OCI-LY3 (cell line): ENCODE results near the gene SARS1.

ENCODE experiments used
- H2AFZ ChIP-seq: fragments of 200-600, 300-600 bp; shearing (Covaris generic); 2 replicates; pipeline ENCODE4 v1.6.0; 2014; ENCODE audit warnings: antibody characterized with exemption, low read depth, low read length
- H3K27ac ChIP-seq: fragments of 200-600, 300-600 bp; sonication (generic); 2 replicates; pipeline ENCODE4 v1.5.1; 2014; ENCODE audit warnings: mild to moderate bottlenecking, low read length, moderate library complexity, mixed read lengths
- H3K27me3 ChIP-seq: fragments of 200-600, 300-600 bp; sonication (generic); 2 replicates; pipeline ENCODE4 v1.6.1; 2014; ENCODE audit warnings: low read depth, low read length, mixed read lengths
- H3K36me3 ChIP-seq: fragments of 200-600, 300-600 bp; sonication (generic); replicated peaks from 2 replicates; pipeline ENCODE3; 2014; ENCODE audit warnings: low read depth, low read length, mixed read lengths
- H3K4me1 ChIP-seq: fragments of 300-600, 200-600 bp; sonication (generic); 2 replicates; pipeline ENCODE4 v1.6.1; 2014; ENCODE audit warnings: low read length, mixed read lengths
- H3K4me2 ChIP-seq: fragments of 200-600, 300-600 bp; sonication (generic); 2 replicates; pipeline ENCODE4 v1.6.1; 2014; ENCODE audit warnings: low read length, mixed read lengths
- H3K4me3 ChIP-seq: fragments of 300-600, 200-600 bp; sonication (generic); 2 replicates; pipeline ENCODE4 v1.5.1; 2014; ENCODE audit warnings: antibody characterized with exemption, mild to moderate bottlenecking, low read length, moderate library complexity
- H3K79me2 ChIP-seq: fragments of 300-600, 200-600 bp; shearing (Covaris generic); 2 replicates; pipeline ENCODE4 v1.6.1; 2014; ENCODE audit warnings: mild to moderate bottlenecking, low read length, mixed read lengths
- H3K9ac ChIP-seq: fragments of 300-600, 200-600 bp; shearing (Covaris generic); 2 replicates; pipeline ENCODE4 v1.6.0; 2014; ENCODE audit warnings: mild to moderate bottlenecking, low read length, moderate library complexity
- H3K9me3 ChIP-seq: fragments of 200-600, 300-600 bp; shearing (Covaris generic); 2 replicates; pipeline ENCODE4 v1.6.1; 2014; ENCODE audit warnings: low read length, mixed read lengths; ENCODE audit not compliant: insufficient read depth
- H4K20me1 ChIP-seq: fragments of 200-600, 300-600 bp; sonication (generic); 2 replicates; pipeline ENCODE4 v1.6.1; 2016; ENCODE audit warnings: low read length, mixed read lengths; ENCODE audit not compliant: insufficient read depth
- EZH2phosphoT487 ChIP-seq: fragments of 200-600 bp; shearing (Covaris generic); IDR thresholded peaks from 2 replicates; pipeline ENCODE4 v1.6.1; 2018; ENCODE audit warnings: antibody characterized with exemption, mixed run types, low read depth
- TF ChIP-seq, protein P1 (sequence below): fragments of 200-600, 300-600 bp; sonication (generic); IDR thresholded peaks from 2 replicates; pipeline ENCODE4 v1.5.1; 2014; ENCODE audit warnings: antibody characterized with exemption, low read length, low read depth

The SARS1 gene

GRCh38 chr1:109279615-109280278, 66.0 kb downstream of the SARS1 start:
- H3K4me3 ChIP-seq = no peak overlapping the region
- peaks cover 11% of the 10 kb centered on the region for H3K4me1 ChIP-seq
- H3K9me3 ChIP-seq = no peaks in the 10 kb centered on the region
- H3K9ac ChIP-seq = no peak overlapping the region
- H3K4me2 ChIP-seq = no peak overlapping the region
- no peaks in the 10 kb centered on the region for H3K79me2 ChIP-seq
- no peak overlapping the region for H2AFZ ChIP-seq
- no peaks in the 10 kb centered on the region for H3K36me3 ChIP-seq
- no peak for TF ChIP-seq EZH2phosphoT487
- TF ChIP-seq, protein P1, sequence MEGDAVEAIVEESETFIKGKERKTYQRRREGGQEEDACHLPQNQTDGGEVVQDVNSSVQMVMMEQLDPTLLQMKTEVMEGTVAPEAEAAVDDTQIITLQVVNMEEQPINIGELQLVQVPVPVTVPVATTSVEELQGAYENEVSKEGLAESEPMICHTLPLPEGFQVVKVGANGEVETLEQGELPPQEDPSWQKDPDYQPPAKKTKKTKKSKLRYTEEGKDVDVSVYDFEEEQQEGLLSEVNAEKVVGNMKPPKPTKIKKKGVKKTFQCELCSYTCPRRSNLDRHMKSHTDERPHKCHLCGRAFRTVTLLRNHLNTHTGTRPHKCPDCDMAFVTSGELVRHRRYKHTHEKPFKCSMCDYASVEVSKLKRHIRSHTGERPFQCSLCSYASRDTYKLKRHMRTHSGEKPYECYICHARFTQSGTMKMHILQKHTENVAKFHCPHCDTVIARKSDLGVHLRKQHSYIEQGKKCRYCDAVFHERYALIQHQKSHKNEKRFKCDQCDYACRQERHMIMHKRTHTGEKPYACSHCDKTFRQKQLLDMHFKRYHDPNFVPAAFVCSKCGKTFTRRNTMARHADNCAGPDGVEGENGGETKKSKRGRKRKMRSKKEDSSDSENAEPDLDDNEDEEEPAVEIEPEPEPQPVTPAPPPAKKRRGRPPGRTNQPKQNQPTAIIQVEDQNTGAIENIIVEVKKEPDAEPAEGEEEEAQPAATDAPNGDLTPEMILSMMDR = no peak
- H3K27ac ChIP-seq = no peak overlapping the region
- no peaks in the 10 kb centered on the region for H3K27me3 ChIP-seq
- no peaks in the 10 kb centered on the region for H4K20me1 ChIP-seq

- Histone ChIP-seq H2AFZ (no peak overlapping the region), H3K36me3 (no peaks in the 10 kb centered on the region), H4K20me1 (no peaks in the 10 kb centered on the region), H3K9ac (no peak overlapping the region), H3K9me3 (no peaks in the 10 kb centered on the region), H3K27ac (no peak overlapping the region), H3K27me3 (no peaks in the 10 kb centered on the region), H3K79me2 (no peaks in the 10 kb centered on the region), H3K4me3 (no peak overlapping the region), H3K4me2 (no peak overlapping the region), H3K4me1 (peaks cover 11% of the 10 kb centered on the region)
- no peak for TF ChIP-seq EZH2phosphoT487
- TF ChIP-seq, protein P1 = no peak
Measured at GRCh38 chr1:109280862-109281261, 67.1 kb downstream of the SARS1 start.

DNA sequence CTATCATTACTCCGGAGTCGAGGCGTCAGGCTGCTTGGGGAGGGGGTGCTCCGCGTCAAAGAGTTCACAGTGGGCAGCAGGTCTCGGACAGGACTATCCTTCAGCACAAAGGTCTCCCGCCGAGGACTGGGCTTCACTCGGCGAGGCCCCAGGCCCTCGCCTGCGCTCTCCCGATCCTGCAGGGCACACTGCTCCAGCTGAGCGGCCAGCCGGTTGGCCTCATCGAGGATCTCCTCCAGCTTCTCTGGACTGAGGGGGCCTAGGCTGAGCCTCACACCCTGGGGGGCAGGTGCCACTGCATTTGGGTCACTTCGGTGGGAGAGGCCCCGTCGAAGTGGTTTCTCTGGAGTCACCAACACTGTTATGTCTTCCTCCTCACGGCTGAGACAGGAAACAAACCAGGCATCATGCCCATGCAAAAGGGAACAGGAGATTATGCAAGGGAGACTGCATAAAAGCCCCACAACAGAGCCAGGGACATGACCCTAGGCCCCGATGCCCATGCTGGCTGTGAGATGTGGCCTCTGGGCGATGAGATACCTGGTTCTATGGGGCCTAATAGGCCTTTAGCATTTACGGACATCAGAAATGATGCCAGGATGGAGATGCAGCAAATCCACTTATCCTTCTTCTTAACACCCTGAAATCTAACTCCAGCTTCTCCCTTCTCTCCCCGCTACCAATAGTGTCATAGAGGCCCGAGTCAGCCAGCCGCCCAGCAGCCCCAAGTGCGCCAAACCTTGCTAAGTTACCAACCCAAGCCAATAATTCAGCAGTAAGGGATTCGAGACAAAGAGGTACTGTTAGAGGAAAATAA, 68.2 kb downstream of the SARS1 start:
- peaks cover 11% of the 10 kb centered on the region for H3K4me1 ChIP-seq
- H3K4me3 ChIP-seq = peak overlapping the region; percentile 83
- H3K27ac ChIP-seq = no peak overlapping the region
- H3K9me3 ChIP-seq = no peaks in the 10 kb centered on the region
- no peaks in the 10 kb centered on the region for H3K79me2 ChIP-seq
- no peak overlapping the region for H2AFZ ChIP-seq
- peak overlapping the region; percentile 97 for H3K4me2 ChIP-seq
- no peaks in the 10 kb centered on the region for H3K27me3 ChIP-seq
- H4K20me1 ChIP-seq = no peaks in the 10 kb centered on the region
- no peak for TF ChIP-seq EZH2phosphoT487
- H3K36me3 ChIP-seq = no peaks in the 10 kb centered on the region
- H3K9ac ChIP-seq = peak overlapping the region; percentile 52; the same call in 1 of the 2 replicates

- H3K9me3 ChIP-seq = no peaks in the 10 kb centered on the region
- H3K36me3 ChIP-seq = no peaks in the 10 kb centered on the region
- H3K27me3 ChIP-seq = no peaks in the 10 kb centered on the region
- H3K4me2 ChIP-seq = peak overlapping the region; percentile 97
- no peaks in the 10 kb centered on the region for H4K20me1 ChIP-seq
- H3K79me2 ChIP-seq = no peaks in the 10 kb centered on the region
- peaks cover 11% of the 10 kb centered on the region for H3K4me1 ChIP-seq
- H3K4me3 ChIP-seq = peak overlapping the region; percentile 83
- no peak for TF ChIP-seq EZH2phosphoT487
- TF ChIP-seq, protein P1 = no peak
- H3K9ac ChIP-seq = peak overlapping the region; percentile 52
- H2AFZ ChIP-seq = peak overlapping the region; percentile 81
- no peak overlapping the region for H3K27ac ChIP-seq
Measured at GRCh38 chr1:109282497-109282951, 68.8 kb downstream of the SARS1 start.
